GM23338 (cell line): ENCODE data around the gene EFHD2. TPM values are rescaled to one million over a fixed set of nuclear protein-coding genes. Genes with fewer than 3 reads are reported as not detected.

Source experiments
- ATAC-seq: fragments of 200-7000 bp; cut with Tn5 transposase; 3 replicates; pipeline ENCODE4 v1.9.1; 2020
- DNase-seq: peaks from one replicate; pipeline ENCODE4 v3.0.0-alpha.2; 2015; ENCODE audit warnings: low spot score
- H2AFZ ChIP-seq: fragments of 200-600 bp; sonication (generic); 2 replicates; pipeline ENCODE4 v1.8.0; 2016; ENCODE audit warnings: antibody characterized with exemption, mild to moderate bottlenecking, moderate library complexity
- H3F3A ChIP-seq: fragments of 200-600 bp; sonication (generic); replicated peaks from 2 replicates; pipeline ENCODE4 v1.8.0; 2017; ENCODE audit warnings: antibody characterized with exemption, mixed run types, low read depth
- H3K27ac ChIP-seq: fragments of 200-600 bp; sonication (generic); 2 replicates; pipeline ENCODE4 v1.6.1; 2016; ENCODE audit warnings: low read depth
- H3K27me3 ChIP-seq: fragments of 200-600 bp; sonication (generic); 2 replicates; pipeline ENCODE4 v1.8.0; 2016; ENCODE audit warnings: mild to moderate bottlenecking, mixed run types, moderate library complexity; ENCODE audit not compliant: insufficient read depth
- H3K36me3 ChIP-seq: fragments of 200-600 bp; sonication (generic); 2 replicates; pipeline ENCODE4 v1.8.0; 2016; ENCODE audit warnings: mild to moderate bottlenecking; ENCODE audit not compliant: insufficient read depth
- H3K4me1 ChIP-seq: fragments of 200-600 bp; sonication (generic); 2 replicates; pipeline ENCODE4 v1.8.0; 2016; ENCODE audit warnings: mild to moderate bottlenecking, moderate library complexity; ENCODE audit not compliant: insufficient read depth
- H3K4me2 ChIP-seq: fragments of 200-600 bp; sonication (generic); 2 replicates; pipeline ENCODE4 v1.7.1; 2017; ENCODE audit warnings: mixed run types
- H3K4me3 ChIP-seq: fragments of 200-600 bp; sonication (generic); 2 replicates; pipeline ENCODE4 v1.6.1; 2016; ENCODE audit warnings: mixed run types
- H3K79me2 ChIP-seq: fragments of 200-600 bp; sonication (generic); replicated peaks from 2 replicates; pipeline ENCODE4 v1.8.0; 2017; ENCODE audit warnings: mild to moderate bottlenecking; ENCODE audit not compliant: insufficient read depth
- H3K9me2 ChIP-seq: fragments of 200-600 bp; sonication (generic); 2 replicates; pipeline ENCODE4 v1.8.0; 2017; ENCODE audit not compliant: insufficient read depth
- H4K20me1 ChIP-seq: fragments of 200-600 bp; sonication (generic); replicated peaks from 2 replicates; pipeline ENCODE4 v1.8.0; 2017; ENCODE audit warnings: mild to moderate bottlenecking; ENCODE audit not compliant: insufficient read depth
- H3K27ac Mint-ChIP-seq: 2 replicates; pipeline ENCODE4 v1.8.0; 2020; ENCODE audit warnings: inconsistent platforms, mild to moderate bottlenecking, moderate library complexity, mixed read lengths
- H3K27me3 Mint-ChIP-seq: 3 replicates; pipeline ENCODE4 v1.8.0; 2022; ENCODE audit warnings: low read depth, mild to moderate bottlenecking, moderate library complexity, mixed read lengths, inconsistent platforms; ENCODE audit not compliant: insufficient read depth, poor library complexity
- H3K36me3 Mint-ChIP-seq: 3 replicates; pipeline ENCODE4 v1.8.0; 2021; ENCODE audit warnings: low read depth, mild to moderate bottlenecking, inconsistent platforms, moderate library complexity, mixed read lengths
- H3K4me1 Mint-ChIP-seq: 3 replicates; pipeline ENCODE4 v1.8.0; 2020; ENCODE audit warnings: mild to moderate bottlenecking, inconsistent platforms, mixed read lengths
- H3K4me3 Mint-ChIP-seq: 3 replicates; pipeline ENCODE4 v1.8.0; 2021; ENCODE audit warnings: moderate library complexity, mild to moderate bottlenecking, inconsistent platforms, mixed read lengths
- H3K9me3 Mint-ChIP-seq: 3 replicates; pipeline ENCODE4 v1.8.0; 2020; ENCODE audit warnings: moderate library complexity, mild to moderate bottlenecking, inconsistent platforms, mixed read lengths
- CTCF ChIP-seq, 2 experiments: fragments of 200-600 bp in 1 of 2; sonication (generic) in 1 of 2; conservative IDR thresholded peaks; 2 replicates each; pipeline versions ENCODE4 v1.5.1 to v1.6.1; 2016 to 2017; ENCODE audit warnings: antibody characterized with exemption in 2 of 2, low read depth in 2 of 2, mild to moderate bottlenecking in 2 of 2, moderate library complexity in 1 of 2
- EZH2 ChIP-seq: fragments of 200-600 bp; sonication (generic); IDR thresholded peaks from one replicate; pipeline ENCODE4 v1.8.0; 2017; ENCODE audit warnings: antibody characterized with exemption, mild to moderate bottlenecking, low read depth; ENCODE audit not compliant: unreplicated experiment
- REST ChIP-seq: IDR thresholded peaks from one replicate; pipeline ENCODE4 v1.6.1; 2018; ENCODE audit warnings: antibody characterized with exemption; ENCODE audit not compliant: unreplicated experiment
- STAT1 ChIP-seq: IDR thresholded peaks from one replicate; pipeline ENCODE4 v1.6.1; 2016; ENCODE audit warnings: antibody characterized with exemption; ENCODE audit not compliant: unreplicated experiment
- ZNF114 ChIP-seq: fragments of 250-450 bp; sonication (Bioruptor Pico); IDR thresholded peaks from 2 replicates; pipeline ENCODE4 v1.5.0; 2020; ENCODE audit warnings: mild to moderate bottlenecking, moderate library complexity
- ZNF331 ChIP-seq: fragments of 250-450 bp; sonication (Bioruptor Pico); IDR thresholded peaks from 2 replicates; pipeline ENCODE4 v1.5.0; 2020; ENCODE audit warnings: low read depth, mild to moderate bottlenecking, moderate library complexity
- polyA plus RNA-seq: library from polyadenylated mRNA; unstranded; fragments of >200 nt; fragmentation: Nextera tagmentation; extraction: Ambion mirVana; gene quantifications from 2 replicates; pipeline ENCODE4 v1.2.1, GENCODE V29; 2016
- total RNA-seq: library from RNA; depleted of rRNA; stranded (reverse); fragments of >200 nt; shearing (Covaris generic); gene quantifications from 2 replicates; pipeline ENCODE4 v1.2.3, GENCODE V29; 2014
- TF ChIP-seq, protein P1 (sequence below): fragments of 250-450 bp; sonication (Bioruptor Pico); IDR thresholded peaks from 2 replicates; pipeline ENCODE4 v1.5.0; 2020; ENCODE audit warnings: mild to moderate bottlenecking, moderate library complexity

EFHD2 gene
- total and polyA plus RNA-seq, 2 experiments from 2014 or later = 22.8 to 23.7 TPM

DNA sequence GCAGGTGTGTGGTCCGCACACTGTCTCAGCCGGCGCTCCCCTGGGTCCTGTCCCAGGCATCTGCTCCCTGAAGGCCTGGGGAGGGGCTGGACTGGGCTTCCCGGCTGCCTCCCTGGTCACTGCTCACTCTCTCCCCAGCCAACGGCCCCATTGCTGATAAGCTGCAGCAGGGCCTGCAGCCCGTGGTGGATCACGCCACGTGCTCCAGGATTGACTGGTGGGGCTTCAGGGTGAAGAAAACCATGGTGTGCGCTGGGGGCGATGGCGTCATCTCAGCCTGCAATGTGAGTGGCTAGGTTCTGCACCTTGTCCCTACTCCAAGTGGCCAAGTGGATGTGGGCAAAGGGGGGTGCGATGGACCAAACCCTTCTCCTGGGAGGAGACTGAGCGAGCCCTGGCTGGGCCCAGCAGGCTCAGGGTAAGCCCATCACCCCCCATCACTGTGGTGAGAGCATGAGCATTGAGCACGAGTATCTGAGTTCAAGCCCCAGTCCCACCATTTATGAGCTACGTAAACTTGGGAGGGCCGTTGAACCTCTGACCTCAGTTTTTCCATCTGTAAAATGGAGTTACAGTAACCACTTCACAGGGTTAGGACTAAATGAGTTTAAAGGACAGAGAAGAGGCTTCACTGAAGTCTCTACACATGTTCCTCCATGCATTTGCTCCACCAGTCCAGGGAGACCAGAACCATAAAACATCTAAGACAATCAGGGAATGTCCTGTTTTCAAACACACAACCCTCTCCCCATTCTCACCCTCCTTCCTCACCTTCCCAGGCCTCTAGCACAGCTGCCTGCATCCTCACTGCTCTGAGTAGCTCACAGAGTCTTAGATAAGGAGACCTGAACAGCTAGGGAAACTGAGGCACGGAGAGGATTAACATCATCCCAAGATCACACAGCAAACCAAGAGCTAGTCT, 35.0 kb downstream of the EFHD2 start:
- Histone ChIP-seq H3K27me3 (no peaks in the 10 kb centered on the region), H4K20me1 (no peaks in the 10 kb centered on the region), H2AFZ (no peak overlapping the region), H3K9me2 (no peaks in the 10 kb centered on the region), H3F3A (no peaks in the 10 kb centered on the region), H3K79me2 (no peaks in the 10 kb centered on the region), H3K36me3 (no peaks in the 10 kb centered on the region), H3K27ac (no peak overlapping the region), H3K4me3 (no peak overlapping the region), H3K4me2 (no peak overlapping the region), H3K4me1 (no peaks in the 10 kb centered on the region)
- Mint-ChIP-seq H3K36me3 (no peaks in the 10 kb centered on the region; the same call in 2 of the 3 replicates), H3K9me3 (no peaks in the 10 kb centered on the region; the same call in 2 of the 3 replicates), H3K4me1 (no peaks in the 10 kb centered on the region), H3K4me3 (no peak overlapping the region), H3K27me3 (peaks cover 11% of the 10 kb centered on the region), H3K27ac (no peak overlapping the region)
- no peak for TF ChIP-seq STAT1
- DNase-seq (no peak), ATAC-seq (no peak; the same call in 2 of the 3 replicates)

DNA sequence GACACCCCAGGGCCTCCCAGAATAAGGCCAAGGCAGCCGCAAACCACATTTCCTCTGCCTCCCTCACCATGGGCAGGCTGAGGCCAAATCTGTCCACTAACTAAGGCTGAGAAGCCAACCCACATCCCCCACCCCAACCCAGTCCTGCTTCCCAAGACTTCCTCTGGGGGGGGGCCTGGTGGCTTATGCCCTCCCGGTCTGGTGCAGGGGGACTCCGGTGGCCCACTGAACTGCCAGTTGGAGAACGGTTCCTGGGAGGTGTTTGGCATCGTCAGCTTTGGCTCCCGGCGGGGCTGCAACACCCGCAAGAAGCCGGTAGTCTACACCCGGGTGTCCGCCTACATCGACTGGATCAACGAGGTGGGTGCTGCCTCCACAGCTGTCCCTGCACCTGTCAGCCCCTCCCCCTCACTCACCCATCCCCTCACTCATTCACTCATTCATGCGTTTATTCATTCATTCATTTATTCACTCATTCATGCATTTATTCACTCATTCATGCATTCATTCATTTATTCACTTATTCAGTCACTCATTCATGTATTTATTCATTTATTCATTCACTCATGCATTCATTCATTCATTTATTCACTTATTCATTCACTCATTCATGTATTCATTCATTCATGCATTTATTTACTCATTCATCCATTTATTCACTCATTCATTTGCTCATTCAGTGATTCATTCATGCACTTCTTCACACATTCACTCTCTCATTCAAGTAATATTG, 35.9 kb downstream of the EFHD2 start:
- no peaks in the 10 kb centered on the region for H3K79me2 ChIP-seq
- no peak for ATAC-seq
- no peak overlapping the region for H3K27ac ChIP-seq
- no peak for DNase-seq
- no peaks in the 10 kb centered on the region for H3K4me1 ChIP-seq
- no peaks in the 10 kb centered on the region for H3K36me3 ChIP-seq
- Mint-ChIP-seq H3K36me3 (no peaks in the 10 kb centered on the region; the same call in 2 of the 3 replicates), H3K4me3 (no peak overlapping the region), H3K27ac (no peak overlapping the region), H3K27me3 (peaks cover 13% of the 10 kb centered on the region), H3K9me3 (peaks cover 4% of the 10 kb centered on the region), H3K4me1 (no peaks in the 10 kb centered on the region)
- H3K9me2 ChIP-seq = no peaks in the 10 kb centered on the region
- H4K20me1 ChIP-seq = no peaks in the 10 kb centered on the region
- no peaks in the 10 kb centered on the region for H3F3A ChIP-seq
- no peak overlapping the region for H3K4me2 ChIP-seq
- H2AFZ ChIP-seq = no peak overlapping the region
- H3K4me3 ChIP-seq = no peak overlapping the region
- H3K27me3 ChIP-seq = no peaks in the 10 kb centered on the region
- TF ChIP-seq ZNF331 (CRISPR knock-in tag) (no peak), EZH2 (no peak), CTCF (conservative IDR thresholded peaks at IDR 0.05; ENCODE audit: low read depth in 2 of 2) (no peak), ZNF114 (no peak), REST (no peak), STAT1 (no peak)
- TF ChIP-seq, protein P1, sequence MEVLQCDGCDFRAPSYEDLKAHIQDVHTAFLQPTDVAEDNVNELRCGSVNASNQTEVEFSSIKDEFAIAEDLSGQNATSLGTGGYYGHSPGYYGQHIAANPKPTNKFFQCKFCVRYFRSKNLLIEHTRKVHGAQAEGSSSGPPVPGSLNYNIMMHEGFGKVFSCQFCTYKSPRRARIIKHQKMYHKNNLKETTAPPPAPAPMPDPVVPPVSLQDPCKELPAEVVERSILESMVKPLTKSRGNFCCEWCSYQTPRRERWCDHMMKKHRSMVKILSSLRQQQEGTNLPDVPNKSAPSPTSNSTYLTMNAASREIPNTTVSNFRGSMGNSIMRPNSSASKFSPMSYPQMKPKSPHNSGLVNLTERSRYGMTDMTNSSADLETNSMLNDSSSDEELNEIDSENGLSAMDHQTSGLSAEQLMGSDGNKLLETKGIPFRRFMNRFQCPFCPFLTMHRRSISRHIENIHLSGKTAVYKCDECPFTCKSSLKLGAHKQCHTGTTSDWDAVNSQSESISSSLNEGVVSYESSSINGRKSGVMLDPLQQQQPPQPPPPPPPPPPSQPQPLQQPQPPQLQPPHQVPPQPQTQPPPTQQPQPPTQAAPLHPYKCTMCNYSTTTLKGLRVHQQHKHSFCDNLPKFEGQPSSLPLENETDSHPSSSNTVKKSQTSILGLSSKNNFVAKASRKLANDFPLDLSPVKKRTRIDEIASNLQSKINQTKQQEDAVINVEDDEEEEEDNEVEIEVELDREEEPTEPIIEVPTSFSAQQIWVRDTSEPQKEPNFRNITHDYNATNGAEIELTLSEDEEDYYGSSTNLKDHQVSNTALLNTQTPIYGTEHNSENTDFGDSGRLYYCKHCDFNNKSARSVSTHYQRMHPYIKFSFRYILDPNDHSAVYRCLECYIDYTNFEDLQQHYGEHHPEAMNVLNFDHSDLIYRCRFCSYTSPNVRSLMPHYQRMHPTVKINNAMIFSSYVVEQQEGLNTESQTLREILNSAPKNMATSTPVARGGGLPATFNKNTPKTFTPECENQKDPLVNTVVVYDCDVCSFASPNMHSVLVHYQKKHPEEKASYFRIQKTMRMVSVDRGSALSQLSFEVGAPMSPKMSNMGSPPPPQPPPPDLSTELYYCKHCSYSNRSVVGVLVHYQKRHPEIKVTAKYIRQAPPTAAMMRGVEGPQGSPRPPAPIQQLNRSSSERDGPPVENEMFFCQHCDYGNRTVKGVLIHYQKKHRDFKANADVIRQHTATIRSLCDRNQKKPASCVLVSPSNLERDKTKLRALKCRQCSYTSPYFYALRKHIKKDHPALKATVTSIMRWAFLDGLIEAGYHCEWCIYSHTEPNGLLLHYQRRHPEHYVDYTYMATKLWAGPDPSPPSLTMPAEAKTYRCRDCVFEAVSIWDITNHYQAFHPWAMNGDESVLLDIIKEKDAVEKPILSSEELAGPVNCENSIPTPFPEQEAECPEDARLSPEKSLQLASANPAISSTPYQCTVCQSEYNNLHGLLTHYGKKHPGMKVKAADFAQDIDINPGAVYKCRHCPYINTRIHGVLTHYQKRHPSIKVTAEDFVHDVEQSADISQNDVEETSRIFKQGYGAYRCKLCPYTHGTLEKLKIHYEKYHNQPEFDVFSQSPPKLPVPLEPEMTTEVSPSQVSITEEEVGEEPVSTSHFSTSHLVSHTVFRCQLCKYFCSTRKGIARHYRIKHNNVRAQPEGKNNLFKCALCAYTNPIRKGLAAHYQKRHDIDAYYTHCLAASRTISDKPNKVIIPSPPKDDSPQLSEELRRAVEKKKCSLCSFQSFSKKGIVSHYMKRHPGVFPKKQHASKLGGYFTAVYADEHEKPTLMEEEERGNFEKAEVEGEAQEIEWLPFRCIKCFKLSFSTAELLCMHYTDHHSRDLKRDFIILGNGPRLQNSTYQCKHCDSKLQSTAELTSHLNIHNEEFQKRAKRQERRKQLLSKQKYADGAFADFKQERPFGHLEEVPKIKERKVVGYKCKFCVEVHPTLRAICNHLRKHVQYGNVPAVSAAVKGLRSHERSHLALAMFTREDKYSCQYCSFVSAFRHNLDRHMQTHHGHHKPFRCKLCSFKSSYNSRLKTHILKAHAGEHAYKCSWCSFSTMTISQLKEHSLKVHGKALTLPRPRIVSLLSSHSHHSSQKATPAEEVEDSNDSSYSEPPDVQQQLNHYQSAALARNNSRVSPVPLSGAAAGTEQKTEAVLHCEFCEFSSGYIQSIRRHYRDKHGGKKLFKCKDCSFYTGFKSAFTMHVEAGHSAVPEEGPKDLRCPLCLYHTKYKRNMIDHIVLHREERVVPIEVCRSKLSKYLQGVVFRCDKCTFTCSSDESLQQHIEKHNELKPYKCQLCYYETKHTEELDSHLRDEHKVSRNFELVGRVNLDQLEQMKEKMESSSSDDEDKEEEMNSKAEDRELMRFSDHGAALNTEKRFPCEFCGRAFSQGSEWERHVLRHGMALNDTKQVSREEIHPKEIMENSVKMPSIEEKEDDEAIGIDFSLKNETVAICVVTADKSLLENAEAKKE = no peak
